Stromal cell of bone marrow (primary cell): ENCODE results near the gene MIDN.
"Not testable (repeated sequence)": the region's sequence is repeated elsewhere in the genome, so short reads cannot be mapped to it uniquely, and the experiment has no call there.

Experiments used
- DNase-seq: peaks from one replicate; pipeline ENCODE4 v3.0.0-alpha.2; 2012; ENCODE audit warnings: low read depth

Gene MIDN

DNA sequence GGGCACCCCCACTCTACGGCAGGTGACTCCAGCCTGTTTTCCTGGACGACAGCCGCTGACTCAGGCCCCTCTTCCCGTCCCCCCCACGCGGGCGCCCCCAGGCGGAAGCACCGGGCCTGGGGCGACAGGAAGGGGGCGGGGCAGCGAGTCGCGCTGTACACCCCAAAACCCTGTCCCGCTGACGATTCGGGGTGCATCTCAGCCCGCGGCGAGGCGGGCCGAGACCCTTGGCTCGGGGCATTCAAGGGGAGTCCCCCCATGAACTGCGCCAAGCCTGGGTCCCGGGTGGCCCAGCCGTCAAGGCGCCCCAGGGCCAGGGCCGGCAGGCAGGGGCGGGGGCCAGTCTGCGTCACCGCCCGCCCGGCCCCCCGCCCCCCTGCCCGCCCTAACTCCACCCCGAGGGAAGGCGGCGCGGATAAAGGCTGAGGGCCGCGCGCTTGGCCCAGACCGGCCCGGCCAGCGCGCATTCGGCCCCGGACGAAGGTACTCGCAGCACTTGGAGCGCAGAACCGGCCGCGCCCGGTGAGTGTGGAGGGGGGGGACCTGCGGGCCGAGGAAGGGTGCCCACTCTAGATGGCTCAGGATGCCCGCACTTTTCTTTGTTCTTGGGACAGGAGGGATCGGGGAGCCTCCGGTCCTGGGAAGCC lies at the start of gene MIDN:
MIDN (plus strand) TSS at position 445 of the 647 bp plus-strand sequence. CDS start 1,714 bp downstream, outside the sequence.
- peak; percentile 82 for DNase-seq

DNA sequence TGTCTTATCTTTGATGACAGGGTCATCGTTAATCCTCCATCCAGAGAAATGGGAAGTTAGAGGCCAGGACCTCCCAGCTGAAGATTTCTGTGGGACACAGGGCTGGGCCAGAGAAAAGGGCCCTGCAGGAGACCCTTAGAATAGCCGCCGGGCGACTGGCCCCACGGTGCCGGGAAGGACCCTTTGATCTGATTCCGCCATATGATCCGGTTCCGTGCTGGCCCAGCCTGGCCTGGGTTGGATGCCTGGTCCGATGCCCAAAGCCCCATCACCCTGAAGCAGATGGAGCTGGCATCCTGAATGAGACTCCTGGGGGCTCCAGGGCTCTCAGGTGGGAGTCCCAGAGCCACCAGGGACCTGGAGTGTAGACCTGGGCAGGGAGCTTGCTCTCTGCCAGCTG lies 48.9 kb upstream of the MIDN start:
- DNase-seq, result no peak

DNA sequence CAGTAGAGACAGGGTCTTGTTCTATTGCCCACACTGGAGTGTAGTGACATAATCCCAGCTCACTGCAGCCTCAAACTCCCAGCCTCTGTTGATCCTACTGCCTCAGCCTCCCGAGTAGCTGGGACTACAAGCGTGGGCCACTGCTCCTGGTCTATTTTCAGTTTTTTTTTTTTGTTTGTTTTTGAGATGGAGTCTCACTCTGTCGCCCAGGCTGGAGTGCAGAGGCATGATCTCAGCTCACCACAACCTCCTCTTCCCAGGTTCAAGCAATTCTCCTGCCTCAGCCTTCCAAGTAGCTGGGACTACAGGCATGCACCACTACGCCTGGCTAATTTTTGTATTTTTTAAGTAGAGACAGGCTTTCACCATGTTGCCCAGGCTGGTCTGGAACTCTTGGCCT lies 47.8 kb upstream of the MIDN start:
- not testable (repeated sequence) for DNase-seq

DNA sequence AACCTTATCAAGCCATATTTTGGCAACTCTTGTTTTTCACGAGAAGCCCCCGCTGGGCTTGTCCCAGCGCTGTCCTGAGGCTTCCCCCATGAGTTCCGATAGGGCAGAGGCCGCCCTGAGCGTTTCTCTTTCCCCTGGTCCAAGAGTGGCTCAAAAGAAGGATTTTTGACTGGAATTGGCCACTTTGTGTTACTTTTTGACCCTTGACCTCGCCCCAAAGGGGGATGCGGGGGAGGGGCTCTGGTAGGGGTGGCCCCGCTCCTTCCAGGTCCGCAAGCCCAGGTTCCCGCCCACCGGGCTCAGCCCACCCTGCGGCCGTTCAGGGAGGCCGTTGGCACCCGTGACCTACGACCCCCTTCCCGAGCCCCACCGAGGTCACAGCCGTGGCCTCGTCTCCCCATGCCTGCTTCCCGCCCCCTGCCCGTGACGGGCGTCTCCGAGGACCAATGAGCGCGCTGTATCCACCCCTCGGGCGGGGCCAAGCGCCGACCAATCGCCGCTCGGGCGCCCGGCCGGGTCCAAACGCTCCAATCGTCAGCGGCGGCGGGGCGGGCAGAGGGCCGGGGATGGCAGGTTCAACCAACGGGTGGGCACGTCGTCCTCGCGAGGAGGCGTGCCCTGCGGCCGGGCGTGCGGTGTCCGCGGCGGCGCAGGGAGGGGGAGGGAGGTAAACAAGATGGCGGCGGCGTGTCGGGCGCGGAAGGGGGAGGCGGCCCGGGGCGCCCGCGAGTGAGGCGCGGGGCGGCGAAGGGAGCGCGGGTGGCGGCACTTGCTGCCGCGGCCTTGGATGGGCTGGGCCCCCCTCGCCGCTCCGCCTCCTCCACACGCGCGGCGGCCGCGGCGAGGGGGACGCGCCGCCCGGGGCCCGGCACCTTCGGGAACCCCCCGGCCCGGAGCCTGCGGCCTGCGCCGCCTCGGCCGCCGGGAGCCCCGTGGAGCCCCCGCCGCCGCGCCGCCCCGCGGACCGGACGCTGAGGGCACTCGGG lies 43.0 kb upstream of the MIDN start, which contains the start of gene STK11:
STK11 (plus strand) TSS at position 665 of the 986 bp plus-strand sequence. CDS start 1,136 bp downstream, outside the sequence.
- peak; percentile 96 for DNase-seq

DNA sequence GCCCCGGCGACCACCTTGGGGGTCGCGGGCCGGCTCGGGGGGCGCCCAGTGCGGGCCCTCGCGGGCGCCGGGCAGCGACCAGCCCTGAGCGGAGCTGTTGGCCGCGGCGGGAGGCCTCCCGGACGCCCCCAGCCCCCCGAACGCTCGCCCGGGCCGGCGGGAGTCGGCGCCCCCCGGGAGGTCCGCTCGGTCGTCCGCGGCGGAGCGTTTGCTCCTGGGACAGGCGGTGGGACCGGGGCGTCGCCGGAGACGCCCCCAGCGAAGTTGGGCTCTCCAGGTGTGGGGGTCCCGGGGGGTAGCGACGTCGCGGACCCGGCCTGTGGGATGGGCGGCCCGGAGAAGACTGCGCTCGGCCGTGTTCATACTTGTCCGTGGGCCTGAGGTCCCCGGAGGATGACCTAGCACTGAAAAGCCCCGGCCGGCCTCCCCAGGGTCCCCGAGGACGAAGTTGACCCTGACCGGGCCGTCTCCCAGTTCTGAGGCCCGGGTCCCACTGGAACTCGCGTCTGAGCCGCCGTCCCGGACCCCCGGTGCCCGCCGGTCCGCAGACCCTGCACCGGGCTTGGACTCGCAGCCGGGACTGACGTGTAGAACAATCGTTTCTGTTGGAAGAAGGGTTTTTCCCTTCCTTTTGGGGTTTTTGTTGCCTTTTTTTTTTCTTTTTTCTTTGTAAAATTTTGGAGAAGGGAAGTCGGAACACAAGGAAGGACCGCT lies 42.1 kb upstream of the MIDN start:
- no peak for DNase-seq

DNA sequence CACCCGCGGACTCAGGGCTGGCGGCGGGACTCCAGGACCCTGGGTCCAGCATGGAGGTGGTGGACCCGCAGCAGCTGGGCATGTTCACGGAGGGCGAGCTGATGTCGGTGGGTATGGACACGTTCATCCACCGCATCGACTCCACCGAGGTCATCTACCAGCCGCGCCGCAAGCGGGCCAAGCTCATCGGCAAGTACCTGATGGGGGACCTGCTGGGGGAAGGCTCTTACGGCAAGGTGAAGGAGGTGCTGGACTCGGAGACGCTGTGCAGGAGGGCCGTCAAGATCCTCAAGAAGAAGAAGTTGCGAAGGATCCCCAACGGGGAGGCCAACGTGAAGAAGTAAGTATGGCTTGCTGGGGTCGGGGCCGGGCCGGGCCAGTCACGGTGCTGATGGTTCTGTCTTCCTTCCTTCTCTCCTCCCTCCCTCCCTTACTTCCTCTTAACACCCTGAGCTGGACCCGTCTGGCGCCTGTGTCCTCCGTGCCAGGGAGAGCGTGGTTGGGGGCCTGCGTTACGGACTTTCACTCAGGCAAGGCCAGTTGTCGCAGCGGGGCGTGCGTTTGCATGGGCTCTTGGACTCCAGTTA lies 41.4 kb upstream of the MIDN start:
- no peak for DNase-seq

DNA sequence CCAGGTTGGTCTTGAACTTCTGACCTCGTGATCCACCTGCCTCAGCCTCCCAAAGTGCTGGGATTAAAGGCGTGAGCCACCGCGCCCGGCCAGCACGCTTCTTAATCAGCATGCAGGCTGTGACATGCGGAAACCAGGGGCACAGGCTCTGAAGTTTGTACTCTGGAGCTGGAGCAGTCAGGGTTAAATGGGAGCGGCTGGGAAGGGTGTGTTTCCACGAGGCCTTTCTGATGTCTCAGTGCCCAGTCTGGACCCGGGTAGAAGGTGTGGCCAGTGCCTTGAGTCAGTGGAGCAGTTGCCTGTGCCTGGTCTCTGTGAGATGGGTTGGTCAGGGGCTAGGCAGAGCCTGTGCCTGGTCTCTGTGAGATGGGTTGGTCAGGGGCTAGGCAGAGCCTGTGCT lies 39.6 kb upstream of the MIDN start:
- not testable (repeated sequence) for DNase-seq

DNA sequence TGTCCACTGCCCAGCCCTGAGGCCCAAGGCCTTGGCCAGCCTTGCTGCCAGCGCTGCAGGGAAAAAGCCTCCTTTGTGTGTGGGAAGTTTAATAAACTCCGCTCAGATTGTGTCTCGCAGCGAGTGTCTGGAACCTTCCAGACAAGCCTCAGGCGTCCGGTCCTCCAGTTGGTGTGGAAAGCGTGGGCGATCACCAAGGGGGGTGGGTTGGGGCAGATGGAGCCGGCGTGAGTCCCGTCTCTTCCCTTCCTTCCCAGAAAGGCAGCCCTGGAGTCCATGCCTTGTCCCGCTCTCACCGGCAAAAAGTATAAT lies 38.2 kb upstream of the MIDN start:
- DNase-seq, result no peak

DNA sequence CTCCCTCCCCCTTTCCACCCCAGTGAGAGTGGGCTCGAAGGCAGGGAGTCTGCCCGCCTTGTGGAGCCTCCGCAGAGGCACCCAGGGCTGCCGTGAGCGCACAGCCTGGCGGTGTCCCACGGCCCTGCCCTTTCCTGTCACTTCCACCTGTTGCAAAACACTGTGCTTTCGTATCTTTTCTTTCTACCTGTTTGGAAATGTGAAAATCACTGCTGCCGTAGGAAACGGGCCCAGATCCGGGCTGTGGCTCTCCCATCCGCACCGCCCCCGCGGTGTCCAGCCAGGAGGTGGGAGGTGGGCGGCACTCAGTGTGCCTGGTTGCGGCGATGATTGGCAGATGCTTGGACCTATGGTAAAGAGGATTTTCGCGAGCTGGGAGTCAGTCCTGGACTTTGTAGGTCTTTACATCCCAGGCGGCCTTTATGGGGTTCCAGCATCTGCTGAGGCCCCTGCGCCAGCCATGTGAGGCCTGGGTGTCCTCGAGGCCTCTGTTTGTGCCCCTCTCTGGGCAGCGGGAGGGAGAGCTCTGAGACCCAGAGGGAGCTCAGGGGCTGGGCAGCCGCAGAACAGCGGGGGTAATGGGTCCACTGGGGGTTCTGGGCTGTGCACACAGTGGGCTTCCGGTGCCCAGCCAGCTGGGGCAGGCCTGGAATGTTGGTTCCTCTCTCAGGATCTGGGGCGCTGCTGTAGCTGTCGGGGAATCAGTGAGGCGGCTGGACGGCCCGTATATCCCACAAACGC lies 36.7 kb upstream of the MIDN start:
- DNase-seq, result no peak

DNA sequence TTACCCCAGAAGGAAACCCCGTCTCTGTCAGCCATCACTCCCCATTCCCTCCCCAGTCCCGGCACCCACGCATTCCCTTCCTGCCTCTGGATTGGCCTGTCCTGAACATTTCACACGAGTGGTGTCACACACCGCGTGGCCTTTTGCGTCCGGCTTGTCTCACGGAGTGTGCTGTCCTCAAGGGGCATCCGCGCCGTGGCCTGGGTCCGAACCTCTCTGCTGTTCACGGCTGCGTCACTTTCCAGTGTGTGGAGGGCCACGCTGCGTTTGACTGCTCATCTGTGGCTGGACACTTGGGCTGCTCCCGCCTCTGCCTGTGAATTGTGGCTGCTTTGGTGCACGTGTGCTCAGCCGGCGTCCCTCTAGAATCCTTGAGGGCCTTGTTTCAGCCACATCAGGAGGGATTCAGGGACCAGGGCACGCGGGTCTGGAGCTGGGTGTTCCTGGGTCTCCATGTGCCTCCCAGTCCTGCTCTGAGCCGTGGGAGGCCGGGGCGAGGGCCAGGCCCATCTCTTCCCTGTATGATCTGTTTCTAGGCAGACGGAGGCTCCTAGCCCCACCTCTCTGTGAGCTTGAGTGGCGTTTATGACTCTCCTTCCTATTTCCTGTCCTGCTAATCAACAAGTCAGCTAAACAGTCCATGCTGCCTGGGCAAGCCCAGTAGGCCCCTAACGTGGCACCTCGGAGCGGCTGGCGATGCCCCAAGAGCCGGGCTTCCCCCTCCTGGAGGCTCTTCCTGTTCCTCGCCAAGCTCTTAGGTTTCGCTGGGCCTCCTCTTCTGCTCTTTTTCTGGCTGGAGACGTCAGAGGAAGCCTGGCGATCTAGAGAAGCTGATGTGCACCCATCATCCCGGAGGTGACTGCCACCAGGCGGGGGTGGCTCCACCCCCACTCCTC lies 34.7 kb upstream of the MIDN start:
- DNase-seq, result peak; percentile 74

DNA sequence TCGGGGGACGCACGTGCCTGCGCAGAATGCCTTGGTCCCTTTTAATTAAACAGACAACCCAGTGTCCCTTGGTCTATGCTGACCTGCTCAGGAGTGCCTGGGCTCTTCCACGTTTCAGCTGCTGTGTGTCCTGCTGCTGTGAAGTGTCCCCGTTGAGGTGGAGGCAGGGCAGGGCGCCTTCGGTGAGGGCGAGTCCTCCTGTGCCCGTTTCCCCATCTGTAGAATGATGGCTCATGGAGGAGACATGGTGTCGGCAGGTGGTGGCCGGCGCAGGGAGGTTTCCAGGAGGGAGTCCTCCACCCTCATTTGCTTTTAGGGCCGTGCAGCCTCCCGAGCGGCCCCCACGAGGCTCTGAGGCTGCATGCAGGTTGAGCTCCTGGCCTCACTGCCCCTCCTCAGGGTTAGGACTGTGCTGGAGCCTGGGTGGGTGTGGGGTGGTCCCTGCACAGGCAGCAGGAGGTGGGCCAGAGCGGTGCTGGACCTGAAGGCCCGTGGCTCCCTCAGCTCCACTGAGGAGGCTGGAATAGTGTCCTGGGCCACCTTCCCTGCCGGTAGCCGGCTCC lies 34.0 kb upstream of the MIDN start:
- DNase-seq, result no peak

DNA sequence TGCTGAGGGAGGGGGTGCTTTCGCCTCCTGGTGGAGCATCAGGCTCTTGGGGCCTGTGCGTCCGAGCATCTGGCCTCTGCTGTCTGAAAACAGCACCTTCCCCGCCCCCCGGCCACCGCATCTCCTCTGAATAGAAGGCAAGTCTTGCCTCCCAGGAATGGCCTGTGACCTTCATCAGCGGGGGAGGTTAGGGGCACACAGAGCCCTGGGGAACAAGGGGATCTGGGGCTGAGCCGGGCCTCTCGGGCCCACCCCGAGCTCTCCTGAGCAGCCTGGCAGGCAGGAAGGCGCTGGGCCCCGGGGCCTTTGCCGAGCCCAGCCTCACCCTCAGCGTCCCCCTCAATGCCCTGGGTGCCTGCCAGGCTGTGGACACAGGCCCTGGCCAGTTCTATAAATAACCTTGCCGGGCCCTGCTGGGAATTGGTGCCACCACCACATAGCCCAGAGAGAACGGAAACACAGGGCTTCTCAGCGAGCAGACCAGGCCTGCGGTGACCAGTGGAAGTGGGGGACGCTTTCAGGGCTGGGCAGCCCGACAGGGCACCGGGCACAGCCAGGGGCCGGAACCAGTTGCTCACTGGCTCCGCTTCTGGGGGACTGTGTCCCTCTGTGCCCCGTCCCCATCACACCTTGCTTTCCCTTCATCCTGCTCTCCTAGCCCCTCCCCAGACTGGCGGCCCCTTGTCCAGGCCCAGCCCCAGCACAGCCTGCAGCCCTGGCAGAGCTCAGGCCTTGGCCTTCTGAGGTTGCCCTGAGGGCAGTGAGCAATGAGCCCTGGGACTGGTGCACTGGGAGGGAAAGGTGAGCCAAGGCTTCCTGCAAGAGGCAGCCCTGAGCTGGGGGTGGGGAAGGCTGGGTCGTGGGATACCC lies 33.3 kb upstream of the MIDN start:
- no peak for DNase-seq

DNA sequence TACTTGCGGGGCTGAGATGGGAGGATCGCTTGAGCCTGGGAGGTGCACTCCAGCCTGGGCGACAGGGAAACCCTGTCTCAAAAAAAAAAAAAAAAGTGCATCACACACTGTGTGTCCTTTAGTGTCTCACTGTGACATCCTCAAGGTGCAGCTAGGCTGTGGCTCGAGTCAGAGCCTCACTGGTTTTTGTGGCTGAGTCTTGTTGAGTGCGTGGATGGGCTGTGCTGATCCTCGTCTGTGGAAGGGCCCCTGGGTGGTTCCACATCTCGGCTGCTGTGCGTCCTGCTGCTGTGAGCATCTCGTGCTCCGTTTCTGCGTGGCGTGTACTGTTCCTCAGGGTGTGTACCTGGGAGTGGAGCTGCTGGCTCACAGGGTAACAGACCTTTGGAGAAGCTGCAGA lies 31.6 kb upstream of the MIDN start:
- no peak for DNase-seq

DNA sequence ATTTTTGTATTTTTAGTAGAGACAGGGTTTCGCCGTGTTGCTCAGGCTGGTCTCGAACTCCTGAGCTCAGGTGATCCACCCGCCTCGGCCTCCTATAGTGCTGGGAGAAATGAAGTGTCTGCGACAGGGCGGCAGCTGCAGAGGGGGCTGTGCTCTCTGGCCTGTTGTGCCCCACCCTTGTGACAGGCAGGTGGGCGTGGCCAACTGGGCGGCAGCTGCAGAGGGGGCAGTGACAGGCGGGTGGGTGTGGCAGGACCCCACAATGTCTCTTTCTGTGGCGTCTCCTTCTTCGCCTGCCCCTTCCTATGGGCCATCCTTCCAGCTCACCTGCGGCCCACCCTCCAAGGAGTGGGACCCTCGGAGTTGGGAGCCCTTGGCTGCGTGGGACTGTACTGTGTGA lies 31.0 kb upstream of the MIDN start:
- no peak for DNase-seq

DNA sequence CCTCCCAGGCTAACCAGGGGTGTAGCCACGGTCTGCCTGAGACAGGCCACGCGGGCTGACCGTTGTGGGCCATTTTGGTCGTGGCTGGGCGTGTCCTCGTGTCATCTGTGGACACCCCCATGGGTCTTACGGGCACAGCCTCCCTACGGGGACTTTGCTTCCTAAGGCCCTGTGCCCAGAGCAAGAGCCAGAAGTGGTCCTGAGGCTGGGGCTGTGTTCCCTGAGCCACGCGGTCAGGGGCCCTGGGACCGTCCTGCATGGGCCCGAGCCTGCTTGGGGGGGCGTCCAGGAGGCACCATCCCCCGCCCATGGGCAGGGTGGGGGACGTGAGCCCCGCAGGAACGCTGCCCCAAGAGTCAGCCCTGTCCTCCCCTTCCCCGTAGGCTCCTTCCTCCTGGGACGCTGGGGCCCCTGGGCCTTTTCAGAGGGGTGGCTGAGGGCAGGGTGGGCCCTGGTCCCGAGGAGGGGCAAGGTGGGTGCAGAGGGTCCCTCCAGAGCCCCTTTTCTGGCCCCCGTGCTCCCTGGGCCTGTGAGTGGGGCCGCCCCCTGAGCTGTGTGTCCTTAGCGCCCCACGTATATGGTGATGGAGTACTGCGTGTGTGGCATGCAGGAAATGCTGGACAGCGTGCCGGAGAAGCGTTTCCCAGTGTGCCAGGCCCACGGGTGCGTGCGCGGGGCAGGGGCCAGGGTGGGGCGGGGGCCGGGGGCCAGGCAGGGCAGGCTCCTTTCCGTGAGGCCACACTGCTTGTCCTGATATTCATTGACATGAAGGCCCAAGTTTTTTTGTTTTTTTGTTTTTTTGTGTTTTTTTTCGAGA lies 29.4 kb upstream of the MIDN start:
- no peak for DNase-seq

DNA sequence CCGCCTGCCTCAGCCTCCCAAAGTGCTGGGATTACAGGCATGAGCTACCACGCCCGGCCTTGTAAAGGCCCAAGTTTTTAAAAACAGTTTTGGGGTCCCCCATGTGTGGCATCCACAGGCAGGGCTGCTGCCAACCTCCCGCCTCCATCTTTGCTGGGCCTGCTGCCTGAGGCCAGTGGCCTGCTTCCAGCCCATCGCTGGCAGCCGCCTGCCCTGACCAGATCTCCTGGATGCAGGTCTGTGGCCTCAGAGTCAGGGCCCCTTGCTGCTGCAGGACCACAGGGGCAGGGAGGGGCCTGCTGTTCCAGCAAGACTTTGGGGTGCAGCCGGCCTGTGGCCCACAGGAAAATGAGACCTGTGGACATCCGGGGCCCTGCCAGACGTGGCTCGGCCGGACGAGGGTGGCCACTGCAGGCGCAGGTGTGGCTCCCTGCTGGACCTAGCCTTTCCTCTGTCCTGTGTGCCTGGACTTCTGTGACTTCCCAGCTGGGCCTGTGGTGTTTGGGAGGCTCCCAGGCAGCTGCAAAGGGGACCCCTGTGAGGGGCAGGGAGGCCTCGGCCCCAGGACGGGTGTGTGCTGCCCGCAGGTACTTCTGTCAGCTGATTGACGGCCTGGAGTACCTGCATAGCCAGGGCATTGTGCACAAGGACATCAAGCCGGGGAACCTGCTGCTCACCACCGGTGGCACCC lies 28.5 kb upstream of the MIDN start:
- no peak for DNase-seq

DNA sequence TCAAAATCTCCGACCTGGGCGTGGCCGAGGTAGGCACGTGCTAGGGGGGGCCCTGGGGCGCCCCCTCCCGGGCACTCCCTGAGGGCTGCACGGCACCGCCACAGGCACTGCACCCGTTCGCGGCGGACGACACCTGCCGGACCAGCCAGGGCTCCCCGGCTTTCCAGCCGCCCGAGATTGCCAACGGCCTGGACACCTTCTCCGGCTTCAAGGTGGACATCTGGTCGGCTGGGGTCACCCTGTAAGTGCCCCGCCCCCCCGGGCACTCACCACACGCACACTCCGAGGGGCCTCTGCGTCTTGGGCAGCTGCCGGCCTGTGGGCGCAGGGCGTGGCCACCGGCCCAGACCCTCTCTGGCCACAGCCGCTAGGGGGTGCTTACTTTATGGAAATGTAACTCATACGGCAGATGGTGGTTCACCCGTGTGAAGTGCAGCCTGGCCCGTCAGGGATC lies 27.9 kb upstream of the MIDN start:
- no peak for DNase-seq
